Rectal smooth muscle tissue (tissue), 1 donor: ENCODE results near the gene CFAP92.

Experiments used
- H3K27ac ChIP-seq: one replicate; pipeline ENCODE4 v1.7.0; 2013; ENCODE audit warnings: low read depth, low read length, inconsistent platforms
- H3K27me3 ChIP-seq: one replicate; pipeline ENCODE4 v1.7.0; 2013; ENCODE audit warnings: low read length; ENCODE audit not compliant: control insufficient read depth, insufficient read depth
- H3K36me3 ChIP-seq: one replicate; pipeline ENCODE4 v1.7.0; 2013; ENCODE audit warnings: low read length; ENCODE audit not compliant: control insufficient read depth, insufficient read depth
- H3K4me1 ChIP-seq: one replicate; pipeline ENCODE4 v1.7.0; 2013; ENCODE audit warnings: low read length; ENCODE audit not compliant: control insufficient read depth, insufficient read depth
- H3K4me3 ChIP-seq: one replicate; pipeline ENCODE4 v1.7.0; 2013; ENCODE audit warnings: low read length
- H3K9ac ChIP-seq: one replicate; pipeline ENCODE4 v1.7.0; 2013; ENCODE audit warnings: low read length

CFAP92 gene

GRCh38 chr3:129000742-129001100 is 6.8 kb upstream of the CFAP92 start:
- H3K9ac ChIP-seq, result no peak overlapping the region
- H3K27me3 ChIP-seq, result peaks cover 18% of the 10 kb centered on the region
- peak overlapping the region; percentile 64 for H3K27ac ChIP-seq
- H3K4me1 ChIP-seq, result peaks cover 4% of the 10 kb centered on the region
- H3K4me3 ChIP-seq, result peak overlapping the region; percentile 55
- H3K36me3 ChIP-seq, result no peaks in the 10 kb centered on the region

GRCh38 chr3:128999102-128999501 is 5.2 kb upstream of the CFAP92 start:
- no peak overlapping the region for H3K4me3 ChIP-seq
- no peaks in the 10 kb centered on the region for H3K4me1 ChIP-seq
- H3K27ac ChIP-seq, result no peak overlapping the region
- peaks cover 18% of the 10 kb centered on the region for H3K27me3 ChIP-seq
- no peak overlapping the region for H3K9ac ChIP-seq
- H3K36me3 ChIP-seq, result no peaks in the 10 kb centered on the region

- Histone ChIP-seq H3K27ac (no peak overlapping the region), H3K9ac (no peak overlapping the region), H3K27me3 (peaks cover 18% of the 10 kb centered on the region), H3K4me1 (no peaks in the 10 kb centered on the region), H3K36me3 (no peaks in the 10 kb centered on the region), H3K4me3 (no peak overlapping the region)
Observed at GRCh38 chr3:128998561-128998960, 4.7 kb upstream of the CFAP92 start.

GRCh38 chr3:128997486-128998133 is 3.7 kb upstream of the CFAP92 start:
- Histone ChIP-seq H3K27me3 (peaks cover 11% of the 10 kb centered on the region), H3K4me1 (no peaks in the 10 kb centered on the region), H3K9ac (no peak overlapping the region), H3K36me3 (no peaks in the 10 kb centered on the region), H3K27ac (no peak overlapping the region), H3K4me3 (no peak overlapping the region)

- Histone ChIP-seq H3K27ac (no peak overlapping the region), H3K4me1 (no peaks in the 10 kb centered on the region), H3K4me3 (no peak overlapping the region), H3K9ac (no peak overlapping the region), H3K36me3 (no peaks in the 10 kb centered on the region), H3K27me3 (peaks cover 11% of the 10 kb centered on the region)
Observed at GRCh38 chr3:128996726-128997125, 2.9 kb upstream of the CFAP92 start.

- peaks cover 11% of the 10 kb centered on the region for H3K27me3 ChIP-seq
- H3K4me1 ChIP-seq, result no peaks in the 10 kb centered on the region
- no peaks in the 10 kb centered on the region for H3K36me3 ChIP-seq
- no peak overlapping the region for H3K9ac ChIP-seq
- H3K4me3 ChIP-seq, result no peak overlapping the region
- no peak overlapping the region for H3K27ac ChIP-seq
Observed at GRCh38 chr3:128996200-128996599, 2.3 kb upstream of the CFAP92 start.

GRCh38 chr3:128995737-128996136 is 1.9 kb upstream of the CFAP92 start:
- Histone ChIP-seq H3K9ac (no peak overlapping the region), H3K36me3 (no peaks in the 10 kb centered on the region), H3K27ac (no peak overlapping the region), H3K27me3 (peaks cover 7% of the 10 kb centered on the region), H3K4me3 (no peak overlapping the region), H3K4me1 (no peaks in the 10 kb centered on the region)

GRCh38 chr3:128994581-128995546 is 988 bp upstream of the CFAP92 start:
- Histone ChIP-seq H3K4me1 (no peaks in the 10 kb centered on the region), H3K27me3 (peaks cover 4% of the 10 kb centered on the region), H3K9ac (no peak overlapping the region), H3K36me3 (no peaks in the 10 kb centered on the region), H3K27ac (no peak overlapping the region), H3K4me3 (no peak overlapping the region)

- H3K36me3 ChIP-seq, result no peaks in the 10 kb centered on the region
- no peak overlapping the region for H3K9ac ChIP-seq
- no peaks in the 10 kb centered on the region for H3K4me1 ChIP-seq
- H3K4me3 ChIP-seq, result peak overlapping the region; percentile 61
- H3K27me3 ChIP-seq, result peaks cover 4% of the 10 kb centered on the region
- H3K27ac ChIP-seq, result no peak overlapping the region
Observed at GRCh38 chr3:128994173-128994512, 267 bp upstream of the CFAP92 start.

GRCh38 chr3:128992926-128993460 is 883 bp downstream of the CFAP92 start:
- H3K4me3 ChIP-seq, result no peak overlapping the region
- H3K4me1 ChIP-seq, result no peaks in the 10 kb centered on the region
- no peaks in the 10 kb centered on the region for H3K36me3 ChIP-seq
- H3K9ac ChIP-seq, result no peak overlapping the region
- no peak overlapping the region for H3K27ac ChIP-seq
- peaks cover 4% of the 10 kb centered on the region for H3K27me3 ChIP-seq

- peaks cover 1% of the 10 kb centered on the region for H3K27me3 ChIP-seq
- H3K36me3 ChIP-seq, result no peaks in the 10 kb centered on the region
- no peaks in the 10 kb centered on the region for H3K4me1 ChIP-seq
- no peak overlapping the region for H3K4me3 ChIP-seq
- H3K9ac ChIP-seq, result no peak overlapping the region
- H3K27ac ChIP-seq, result no peak overlapping the region
Observed at GRCh38 chr3:128991355-128991895, 2.5 kb downstream of the CFAP92 start.

- H3K9ac ChIP-seq, result no peak overlapping the region
- no peak overlapping the region for H3K4me3 ChIP-seq
- no peaks in the 10 kb centered on the region for H3K27me3 ChIP-seq
- H3K27ac ChIP-seq, result no peak overlapping the region
- H3K36me3 ChIP-seq, result no peaks in the 10 kb centered on the region
- H3K4me1 ChIP-seq, result no peaks in the 10 kb centered on the region
Observed at GRCh38 chr3:128988286-128988685, 5.6 kb downstream of the CFAP92 start.
